Measurements from ENCODE around the gene KIF4B. TPM values are rescaled to one million over a fixed set of nuclear protein-coding genes. Genes with fewer than 3 reads are reported as not detected.
A peak's percentile ranks its signal among the peaks of the same experiment; 100 is the strongest.

KIF4B gene
- total and polyA plus RNA-seq, 2 of the 13 experiments (the other 11 are each of a cell fraction or from before 2014, with no cell fraction given), result 0.04 TPM; not detected in 1

DNA sequence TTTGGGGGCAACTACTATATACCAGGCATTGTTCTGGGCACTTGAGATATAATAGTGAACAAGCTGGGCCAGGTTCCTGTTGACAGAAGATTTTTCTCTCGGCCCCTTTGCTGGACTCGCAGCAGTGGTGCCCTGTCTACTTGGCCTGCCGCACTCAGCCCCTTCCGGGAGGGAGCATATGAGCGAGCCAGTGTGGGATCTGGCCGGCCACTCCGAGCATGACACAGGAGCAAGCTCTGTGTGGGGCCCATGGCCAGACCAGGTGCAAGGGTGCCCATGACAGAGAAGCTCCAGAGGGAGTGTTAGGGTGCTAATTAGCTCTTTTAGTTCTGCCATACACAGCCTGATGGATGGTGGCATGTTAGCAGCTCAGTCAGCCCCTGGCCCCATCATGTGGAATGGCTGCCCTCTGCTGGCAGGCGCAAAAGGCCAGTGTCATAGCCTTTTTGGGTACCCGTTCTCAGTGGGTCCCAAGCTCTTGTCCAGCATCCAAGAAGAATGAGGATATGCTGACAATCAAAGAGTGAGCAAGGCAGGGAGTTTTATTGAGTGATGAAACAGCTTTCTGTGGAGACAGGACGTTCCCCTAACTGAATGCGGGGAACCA, 9.3 kb upstream of the KIF4B start:
- Histone ChIP-seq H3K9ac (ENCODE audit: insufficient read depth, low read depth, low read length) (no peak overlapping the region), H3K4me2 (ENCODE audit: low read depth, low read length) (no peak overlapping the region), H2AFZ (ENCODE audit: low read length) (no peak overlapping the region), H4K20me1 (ENCODE audit: insufficient read depth, low read length) (no peaks in the 10 kb centered on the region), H3K27me3 (ENCODE audit: control insufficient read depth in 1 of 2, insufficient read depth in 2 of 2, low read length in 2 of 2) (no peaks in the 10 kb centered on the region), H3K9me3 (ENCODE audit: low read length) (no peaks in the 10 kb centered on the region), H3K79me2 (ENCODE audit: insufficient read depth, low read length) (no peaks in the 10 kb centered on the region), H3K4me3 (replicated peaks in 1 of 3; ENCODE audit: insufficient read depth in 1 of 3, low read depth in 2 of 3, low read length in 3 of 3) (no peak overlapping the region), H3K36me3 (replicated peaks in 1 of 2; ENCODE audit: control insufficient read depth in 1 of 2, insufficient read depth in 2 of 2, low read length in 2 of 2) (no peaks in the 10 kb centered on the region), H3K4me1 (ENCODE audit: insufficient read depth, low read length) (peaks cover 28% of the 10 kb centered on the region), H3K27ac (ENCODE audit: extremely low read length, insufficient read depth, low read length) (no peak overlapping the region)
- no peak for FAIRE-seq
- POLR2A ChIA-PET, result no interaction called here
- BruUV-seq (replicated peaks), result no TSS peak
- DNase-seq (ENCODE audit: low spot score), result peak; percentile 30
- in situ Hi-C loops (cut with HindIII; ENCODE audit: extremely low pct_ligation_motif_present, low pct_unique_long_range_greater_than_20kb) (loop anchor here (10.0 kb wide), 1 partner anchor 359 kb away; no protein-coding TSS in a partner anchor), intact Hi-C loops (cut with micrococcal nuclease; ENCODE audit: unreplicated experiment) (loop anchor here (1.0 to 10.0 kb wide), 2 partner anchors 32 to 359 kb away; no protein-coding TSS in a partner anchor)
- peak; percentile 92 for ATAC-seq
- WGBS (ENCODE audit: low lambda C conversion rate), result 43% methylated on average over 8 of the region's 11 CpGs
- CTCF ChIA-PET (ENCODE audit: low intra/inter-chr PET ratio, low total read pairs), result interaction anchor here (1.2 to 2.9 kb wide), 4 partner anchors 32 to 362 kb away, joined by 4 to 17 read pairs (median 7); no protein-coding TSS in a partner anchor
- TF ChIP-seq GPBP1L1 (CRISPR knock-in tag; IDR thresholded peaks at IDR 0.05) (no peak), SMC3 (IDR thresholded peaks at IDR 0.05; ENCODE audit: low read length) (peak; percentile 69), XRCC5 (optimal IDR thresholded peaks at IDR 0.05; ENCODE audit: low read length) (peak; percentile 16), MBNL3 (CRISPR knock-in tag; conservative IDR thresholded peaks at IDR 0.05) (no peak), SALL1 (CRISPR knock-in tag; IDR thresholded peaks at IDR 0.05) (peak; percentile 37; the same call in 1 of the 2 replicates), FOSL2 (CRISPR knock-in tag; IDR thresholded peaks at IDR 0.05) (peak; percentile 51), RAD21 (CRISPR knock-in tag; IDR thresholded peaks at IDR 0.05) (peak; percentile 65), NR2C2 (CRISPR knock-in tag; IDR thresholded peaks at IDR 0.05; ENCODE audit: borderline replicate concordance) (no peak), RFX5 (IDR thresholded peaks at IDR 0.05; ENCODE audit: low read depth, low read length) (no peak), ZNF501 (CRISPR knock-in tag; IDR thresholded peaks at IDR 0.05) (0 out of 2 replicates have a peak, but pooled peaks have one; percentile 35), ETV5 (CRISPR knock-in tag; IDR thresholded peaks at IDR 0.05; ENCODE audit: borderline replicate concordance) (no peak), MXD4 (CRISPR knock-in tag; IDR thresholded peaks at IDR 0.05) (no peak), STAG1 (CRISPR knock-in tag; IDR thresholded peaks at IDR 0.05) (peak; percentile 87), ZNF572 (CRISPR knock-in tag; IDR thresholded peaks at IDR 0.05) (0 out of 2 replicates have a peak, but pooled peaks have one; percentile 29), FOXC1 (CRISPR knock-in tag; IDR thresholded peaks at IDR 0.05; ENCODE audit: borderline replicate concordance) (0 out of 2 replicates have a peak, but pooled peaks have one; percentile 42)
- TF ChIP-seq, protein P1, sequence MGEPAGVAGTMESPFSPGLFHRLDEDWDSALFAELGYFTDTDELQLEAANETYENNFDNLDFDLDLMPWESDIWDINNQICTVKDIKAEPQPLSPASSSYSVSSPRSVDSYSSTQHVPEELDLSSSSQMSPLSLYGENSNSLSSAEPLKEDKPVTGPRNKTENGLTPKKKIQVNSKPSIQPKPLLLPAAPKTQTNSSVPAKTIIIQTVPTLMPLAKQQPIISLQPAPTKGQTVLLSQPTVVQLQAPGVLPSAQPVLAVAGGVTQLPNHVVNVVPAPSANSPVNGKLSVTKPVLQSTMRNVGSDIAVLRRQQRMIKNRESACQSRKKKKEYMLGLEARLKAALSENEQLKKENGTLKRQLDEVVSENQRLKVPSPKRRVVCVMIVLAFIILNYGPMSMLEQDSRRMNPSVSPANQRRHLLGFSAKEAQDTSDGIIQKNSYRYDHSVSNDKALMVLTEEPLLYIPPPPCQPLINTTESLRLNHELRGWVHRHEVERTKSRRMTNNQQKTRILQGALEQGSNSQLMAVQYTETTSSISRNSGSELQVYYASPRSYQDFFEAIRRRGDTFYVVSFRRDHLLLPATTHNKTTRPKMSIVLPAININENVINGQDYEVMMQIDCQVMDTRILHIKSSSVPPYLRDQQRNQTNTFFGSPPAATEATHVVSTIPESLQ (CRISPR knock-in tag; conservative IDR thresholded peaks at IDR 0.05), result no peak
- TF ChIP-seq, protein P2, sequence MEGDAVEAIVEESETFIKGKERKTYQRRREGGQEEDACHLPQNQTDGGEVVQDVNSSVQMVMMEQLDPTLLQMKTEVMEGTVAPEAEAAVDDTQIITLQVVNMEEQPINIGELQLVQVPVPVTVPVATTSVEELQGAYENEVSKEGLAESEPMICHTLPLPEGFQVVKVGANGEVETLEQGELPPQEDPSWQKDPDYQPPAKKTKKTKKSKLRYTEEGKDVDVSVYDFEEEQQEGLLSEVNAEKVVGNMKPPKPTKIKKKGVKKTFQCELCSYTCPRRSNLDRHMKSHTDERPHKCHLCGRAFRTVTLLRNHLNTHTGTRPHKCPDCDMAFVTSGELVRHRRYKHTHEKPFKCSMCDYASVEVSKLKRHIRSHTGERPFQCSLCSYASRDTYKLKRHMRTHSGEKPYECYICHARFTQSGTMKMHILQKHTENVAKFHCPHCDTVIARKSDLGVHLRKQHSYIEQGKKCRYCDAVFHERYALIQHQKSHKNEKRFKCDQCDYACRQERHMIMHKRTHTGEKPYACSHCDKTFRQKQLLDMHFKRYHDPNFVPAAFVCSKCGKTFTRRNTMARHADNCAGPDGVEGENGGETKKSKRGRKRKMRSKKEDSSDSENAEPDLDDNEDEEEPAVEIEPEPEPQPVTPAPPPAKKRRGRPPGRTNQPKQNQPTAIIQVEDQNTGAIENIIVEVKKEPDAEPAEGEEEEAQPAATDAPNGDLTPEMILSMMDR (CRISPR knock-in tag; IDR thresholded peaks at IDR 0.05), result peak; percentile 93
- TF ChIP-seq, protein P3, sequence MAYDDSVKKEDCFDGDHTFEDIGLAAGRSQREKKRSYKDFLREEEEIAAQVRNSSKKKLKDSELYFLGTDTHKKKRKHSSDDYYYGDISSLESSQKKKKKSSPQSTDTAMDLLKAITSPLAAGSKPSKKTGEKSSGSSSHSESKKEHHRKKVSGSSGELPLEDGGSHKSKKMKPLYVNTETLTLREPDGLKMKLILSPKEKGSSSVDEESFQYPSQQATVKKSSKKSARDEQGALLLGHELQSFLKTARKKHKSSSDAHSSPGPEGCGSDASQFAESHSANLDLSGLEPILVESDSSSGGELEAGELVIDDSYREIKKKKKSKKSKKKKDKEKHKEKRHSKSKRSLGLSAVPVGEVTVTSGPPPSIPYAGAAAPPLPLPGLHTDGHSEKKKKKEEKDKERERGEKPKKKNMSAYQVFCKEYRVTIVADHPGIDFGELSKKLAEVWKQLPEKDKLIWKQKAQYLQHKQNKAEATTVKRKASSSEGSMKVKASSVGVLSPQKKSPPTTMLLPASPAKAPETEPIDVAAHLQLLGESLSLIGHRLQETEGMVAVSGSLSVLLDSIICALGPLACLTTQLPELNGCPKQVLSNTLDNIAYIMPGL (CRISPR knock-in tag; IDR thresholded peaks at IDR 0.05; ENCODE audit: borderline replicate concordance in 1 of 2, low read depth in 1 of 2), result peak in 1 of 2 experiments; percentile 56; a peak in 1 of 4 replicates

All from HepG2 (cell line).